Measurements from ENCODE around the gene FBF1.

DNA sequence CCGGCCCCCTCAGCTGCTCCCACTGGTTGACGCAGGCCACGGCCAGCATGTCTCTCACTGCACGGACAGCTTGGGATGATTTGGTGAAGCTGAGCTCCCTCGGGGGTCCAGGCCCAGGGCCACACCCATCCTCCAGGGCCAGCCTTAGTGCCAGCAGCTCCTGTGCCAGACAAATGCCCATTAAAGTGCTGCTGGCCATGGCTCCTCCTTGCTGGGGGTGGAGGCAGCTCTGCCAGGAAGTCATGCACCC lies 65.0 kb downstream of the FBF1 start:
- TF ChIP-seq, protein P1, sequence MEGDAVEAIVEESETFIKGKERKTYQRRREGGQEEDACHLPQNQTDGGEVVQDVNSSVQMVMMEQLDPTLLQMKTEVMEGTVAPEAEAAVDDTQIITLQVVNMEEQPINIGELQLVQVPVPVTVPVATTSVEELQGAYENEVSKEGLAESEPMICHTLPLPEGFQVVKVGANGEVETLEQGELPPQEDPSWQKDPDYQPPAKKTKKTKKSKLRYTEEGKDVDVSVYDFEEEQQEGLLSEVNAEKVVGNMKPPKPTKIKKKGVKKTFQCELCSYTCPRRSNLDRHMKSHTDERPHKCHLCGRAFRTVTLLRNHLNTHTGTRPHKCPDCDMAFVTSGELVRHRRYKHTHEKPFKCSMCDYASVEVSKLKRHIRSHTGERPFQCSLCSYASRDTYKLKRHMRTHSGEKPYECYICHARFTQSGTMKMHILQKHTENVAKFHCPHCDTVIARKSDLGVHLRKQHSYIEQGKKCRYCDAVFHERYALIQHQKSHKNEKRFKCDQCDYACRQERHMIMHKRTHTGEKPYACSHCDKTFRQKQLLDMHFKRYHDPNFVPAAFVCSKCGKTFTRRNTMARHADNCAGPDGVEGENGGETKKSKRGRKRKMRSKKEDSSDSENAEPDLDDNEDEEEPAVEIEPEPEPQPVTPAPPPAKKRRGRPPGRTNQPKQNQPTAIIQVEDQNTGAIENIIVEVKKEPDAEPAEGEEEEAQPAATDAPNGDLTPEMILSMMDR (optimal IDR thresholded peaks at IDR 0.05 in 1 of 3, IDR thresholded peaks at IDR 0.05 in 1 of 3, conservative IDR thresholded peaks at IDR 0.05 in 1 of 3; ENCODE audit: extremely low read depth in 1 of 3, insufficient read depth in 2 of 3, low read length in 3 of 3): no peak
- no peak for TF ChIP-seq EZH2 (IDR thresholded peaks at IDR 0.05; ENCODE audit: low read length)

All from keratinocyte (primary cell).